A172 (cell line): ENCODE results near the gene MOK. TPM values are rescaled to one million over a fixed set of nuclear protein-coding genes. Genes with fewer than 3 reads are reported as not detected.

Experiments
- DNase-seq: peaks from one replicate; pipeline ENCODE4 v3.0.0-alpha.2; 2015; ENCODE audit warnings: low spot score
- total RNA-seq: library from RNA; depleted of rRNA; stranded (reverse); fragments of >200 nt; shearing (Covaris generic); gene quantifications from 2 replicates; pipeline ENCODE4 v1.2.3, GENCODE V29; 2014; rRNA removed

Gene MOK
- total RNA-seq, 1 experiment from 2014 or later: 8.4 TPM

DNA sequence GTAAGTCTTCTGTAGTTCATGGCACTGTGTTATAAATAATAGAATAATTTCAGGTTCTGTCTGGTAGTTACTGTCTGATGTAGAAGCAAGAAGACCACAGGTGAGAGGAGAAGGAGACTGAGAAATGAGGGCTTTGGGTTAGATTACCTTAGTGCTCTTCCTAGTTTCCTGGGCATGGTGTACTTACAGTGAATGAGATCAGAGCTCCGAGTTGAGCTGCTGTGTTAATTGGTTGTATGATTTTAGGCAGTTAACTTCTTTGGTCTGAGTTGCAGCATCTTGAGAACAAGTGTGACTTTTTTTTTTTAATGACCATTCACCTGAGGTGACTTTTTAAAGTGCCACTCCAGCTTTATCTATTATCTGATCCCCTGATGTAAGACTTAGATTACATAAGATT is 123.8 kb downstream of the MOK start:
- no peak for DNase-seq

DNA sequence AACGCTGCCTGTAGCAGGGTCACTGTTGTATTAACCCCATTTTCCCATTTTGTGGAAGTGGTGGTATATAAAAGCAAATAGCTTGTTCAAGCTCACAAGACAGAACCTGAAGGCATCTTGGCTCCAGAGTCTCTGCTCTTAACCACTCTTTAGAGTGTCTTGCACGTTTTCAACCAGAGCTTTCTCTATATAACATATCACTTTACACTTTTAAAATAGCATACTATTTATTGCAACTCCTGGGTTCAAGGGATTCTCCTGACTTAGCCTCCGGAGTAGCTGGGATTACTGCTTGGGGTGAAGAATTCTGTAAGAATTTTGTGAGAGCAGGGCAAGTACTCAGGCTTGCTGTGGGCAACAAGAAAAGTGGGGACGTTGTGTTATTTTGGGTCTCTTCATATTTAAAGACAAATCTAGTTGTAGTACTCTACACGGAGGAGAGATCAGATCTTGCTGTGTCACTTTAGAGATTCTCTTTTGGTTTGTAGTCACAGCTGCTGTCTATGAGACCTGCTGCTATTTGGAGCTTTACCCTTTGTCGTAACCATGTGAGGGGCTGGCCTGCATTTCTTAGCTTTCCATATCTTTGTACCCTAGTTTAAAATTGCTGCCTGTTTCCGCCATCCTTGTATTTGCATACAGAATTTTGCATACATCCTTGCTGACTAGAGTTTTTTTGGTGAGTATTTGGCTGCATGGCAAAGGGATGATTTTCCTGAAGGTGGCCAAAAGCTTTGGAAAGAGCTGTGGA is 124.5 kb downstream of the MOK start:
- DNase-seq: no peak

Other genes with a start within 250 kb of the MOK start
- 404 and 642 TPM in 2 replicates for gene HSP90AA1, start 218.1 kb downstream of the MOK start, total RNA-seq
- 10.9 and 14.8 TPM in 2 replicates for gene WDR20, start 165.3 kb downstream of the MOK start, total RNA-seq
- gene ZNF839, start 14.6 kb upstream of the MOK start, total RNA-seq: 6.8 and 8.5 TPM in 2 replicates
- gene CINP, start 57.7 kb upstream of the MOK start, total RNA-seq: 47.4 and 51.2 TPM in 2 replicates
- gene TECPR2, start 57.8 kb upstream of the MOK start, total RNA-seq: 2.4 and 7.1 TPM in 2 replicates
- gene ANKRD9, start 204.6 kb upstream of the MOK start, total RNA-seq: 23.6 and 25.5 TPM in 2 replicates